Measurements from ENCODE around the gene CDK4. TPM values are rescaled to one million over a fixed set of nuclear protein-coding genes. Genes with fewer than 3 reads are reported as not detected.
A peak's percentile ranks its signal among the peaks of the same experiment; 100 is the strongest.

CDK4 gene
- total and polyA plus RNA-seq, 2 of the 13 experiments (the other 11 are each of a cell fraction or from before 2014, with no cell fraction given), result 191 to 209 TPM

- TF ChIP-seq TFE3 (CRISPR knock-in tag; IDR thresholded peaks at IDR 0.05) (0 out of 2 replicates have a peak, but pooled peaks have one; percentile 12), ZNF761 (CRISPR knock-in tag; conservative IDR thresholded peaks at IDR 0.05) (0 out of 2 replicates have a peak, but pooled peaks have one; percentile 10), ZNF800 (CRISPR knock-in tag; IDR thresholded peaks at IDR 0.05) (0 out of 2 replicates have a peak, but pooled peaks have one; percentile 60), ZBTB44 (CRISPR knock-in tag; IDR thresholded peaks at IDR 0.05) (no peak), GATAD1 (CRISPR knock-in tag; IDR thresholded peaks at IDR 0.05) (peak; percentile 73), ZBTB4 (CRISPR knock-in tag; IDR thresholded peaks at IDR 0.05; ENCODE audit: borderline replicate concordance) (no peak), POLR2G (IDR thresholded peaks at IDR 0.05; ENCODE audit: low read depth, low read length) (peak; percentile 82), ZBTB3 (CRISPR knock-in tag; IDR thresholded peaks at IDR 0.05; ENCODE audit: borderline replicate concordance, low read depth) (no peak), ZBTB40 (IDR thresholded peaks at IDR 0.05) (peak; percentile 41), ZBTB40 (CRISPR knock-in tag; IDR thresholded peaks at IDR 0.05) (no peak)
These were observed 7.2 kb downstream of the CDK4 start, which contains the start of gene TSPAN31 (continued) for GRCh38 chr12:57744777-57745484.
